WERI-Rb-1 (cell line): ENCODE data around the gene SLAMF9.

ENCODE experiments used
- DNase-seq: peaks from one replicate; pipeline ENCODE4 v3.0.0-alpha.2; 2020
- H3K27ac ChIP-seq: fragments of 250-450 bp; sonication (Bioruptor Pico); 2 replicates; pipeline ENCODE4 v1.5.1; 2020; ENCODE audit warnings: mild to moderate bottlenecking, moderate library complexity
- H3K27me3 ChIP-seq: fragments of 250-450 bp; sonication (Bioruptor Pico); 2 replicates; pipeline ENCODE4 v1.5.1; 2021; ENCODE audit warnings: mild to moderate bottlenecking, low read depth, moderate library complexity; ENCODE audit not compliant: insufficient read depth, severe bottlenecking
- H3K36me3 ChIP-seq: fragments of 250-450 bp; sonication (Bioruptor Pico); 2 replicates; pipeline ENCODE4 v1.5.1; 2020; ENCODE audit warnings: mild to moderate bottlenecking, moderate library complexity
- H3K4me3 ChIP-seq: 2 replicates; pipeline ENCODE4 v1.5.1; 2011; ENCODE audit warnings: low read depth, mild to moderate bottlenecking, control low read depth, low read length
- H3K9me3 ChIP-seq: fragments of 250-450 bp; sonication (Bioruptor Pico); 2 replicates; pipeline ENCODE4 v1.5.1; 2021; ENCODE audit warnings: mild to moderate bottlenecking, moderate library complexity; ENCODE audit not compliant: severe bottlenecking
- CTCF ChIP-seq: IDR thresholded peaks from 2 replicates; pipeline ENCODE4 v1.5.1; 2011; ENCODE audit warnings: low read depth, mild to moderate bottlenecking, control low read depth, inconsistent platforms, low read length

Gene SLAMF9

GRCh38 chr1:159945483-159946241, 8.4 kb downstream of the SLAMF9 start, which contains the start of gene IGSF9:
Gene IGSF9, minus strand, starts transcription at chr1:159945613. Its CDS starts 2,159 bp downstream, at chr1:159943454.
- Histone ChIP-seq H3K27me3 (no peaks in the 10 kb centered on the region), H3K4me3 (peak within 1 kb of the TSS; percentile 81), H3K27ac (peak within 1 kb of the TSS; percentile 97), H3K36me3 (peaks cover 24% of the 10 kb centered on the region), H3K9me3 (no peaks in the 10 kb centered on the region)
- TF ChIP-seq CTCF = peak; percentile 96
- peak; percentile 100 for DNase-seq

GRCh38 chr1:159944623-159945455, 9.2 kb downstream of the SLAMF9 start:
- Histone ChIP-seq H3K9me3 (no peaks in the 10 kb centered on the region), H3K27ac (peak overlapping the region; percentile 97), H3K4me3 (peak overlapping the region; percentile 81), H3K36me3 (peaks cover 32% of the 10 kb centered on the region), H3K27me3 (no peaks in the 10 kb centered on the region)
- DNase-seq = peak; percentile 56
- no peak for TF ChIP-seq CTCF

- DNase-seq = no peak
- no peak for TF ChIP-seq CTCF
Observed at GRCh38 chr1:159943908-159944622, 10.0 kb downstream of the SLAMF9 start.

GRCh38 chr1:159943278-159943640, 10.8 kb downstream of the SLAMF9 start:
- Histone ChIP-seq H3K4me3 (peak overlapping the region; percentile 81), H3K27ac (peak overlapping the region; percentile 97), H3K9me3 (no peaks in the 10 kb centered on the region), H3K36me3 (peaks cover 48% of the 10 kb centered on the region), H3K27me3 (no peaks in the 10 kb centered on the region)
- TF ChIP-seq CTCF = no peak
- peak; percentile 88 for DNase-seq

More at GRCh38 chr1:159943908-159944622, 10.0 kb downstream of the SLAMF9 start:
- no peaks in the 10 kb centered on the region for H3K9me3 ChIP-seq
- peak overlapping the region; percentile 97 for H3K27ac ChIP-seq
- H3K27me3 ChIP-seq = no peaks in the 10 kb centered on the region
- peak overlapping the region; percentile 81 for H3K4me3 ChIP-seq
- H3K36me3 ChIP-seq = peaks cover 40% of the 10 kb centered on the region

GRCh38 chr1:159942632-159943277, 11.3 kb downstream of the SLAMF9 start:
- Histone ChIP-seq H3K27me3 (no peaks in the 10 kb centered on the region), H3K9me3 (no peaks in the 10 kb centered on the region), H3K27ac (peak overlapping the region; percentile 97), H3K36me3 (peaks cover 51% of the 10 kb centered on the region), H3K4me3 (peak overlapping the region; percentile 81)
- TF ChIP-seq CTCF = no peak
- peak; percentile 51 for DNase-seq
